ENCODE measurements around the gene AGA. TPM values are rescaled to one million over a fixed set of nuclear protein-coding genes. Genes with fewer than 3 reads are reported as not detected.

Gene AGA
- total RNA-seq, 1 donor from 2014 or later, result 26.3 TPM

- intact Hi-C loops (cut with DNase I), result no loop called here
- Histone ChIP-seq H3K27me3 (no peaks in the 10 kb centered on the region), H3K4me1 (no peaks in the 10 kb centered on the region), H3K4me3 (no peak overlapping the region), H3K9me3 (no peaks in the 10 kb centered on the region), H3K36me3 (no peaks in the 10 kb centered on the region), H3K27ac (no peak overlapping the region)
- no peak for DNase-seq (ENCODE audit: extremely low spot score in 2 of 2)
- TF ChIP-seq POLR2AphosphoS5 (IDR thresholded peaks at IDR 0.05; ENCODE audit: insufficient read depth in 1 of 2, low read depth in 1 of 2) (no peak), CTCF (IDR thresholded peaks at IDR 0.05) (no peak), POLR2A (IDR thresholded peaks at IDR 0.05) (no peak)
Observed at GRCh38 chr4:177482367-177482766, 40.1 kb upstream of the AGA start.

- no peak for TF ChIP-seq POLR2A (IDR thresholded peaks at IDR 0.05)
- TF ChIP-seq POLR2AphosphoS5 (IDR thresholded peaks at IDR 0.05; ENCODE audit: insufficient read depth in 1 of 2, low read depth in 1 of 2), result no peak
- TF ChIP-seq CTCF (IDR thresholded peaks at IDR 0.05), result no peak
- H3K9me3 ChIP-seq, result no peaks in the 10 kb centered on the region
- intact Hi-C loops (cut with DNase I), result no loop called here
- no peaks in the 10 kb centered on the region for H3K4me1 ChIP-seq
- DNase-seq (ENCODE audit: extremely low spot score in 2 of 2), result no peak
- no peaks in the 10 kb centered on the region for H3K27me3 ChIP-seq
- no peak overlapping the region for H3K27ac ChIP-seq
- no peak overlapping the region for H3K4me3 ChIP-seq
- no peaks in the 10 kb centered on the region for H3K36me3 ChIP-seq
Observed at GRCh38 chr4:177480795-177481194, 38.6 kb upstream of the AGA start.

- Histone ChIP-seq H3K9me3 (no peaks in the 10 kb centered on the region), H3K27ac (no peak overlapping the region), H3K4me3 (no peak overlapping the region), H3K27me3 (no peaks in the 10 kb centered on the region), H3K36me3 (no peaks in the 10 kb centered on the region), H3K4me1 (no peaks in the 10 kb centered on the region)
- no peak for DNase-seq (ENCODE audit: extremely low spot score in 2 of 2)
- intact Hi-C loops (cut with DNase I), result no loop called here
- TF ChIP-seq CTCF (IDR thresholded peaks at IDR 0.05), result no peak
- no peak for TF ChIP-seq POLR2A (IDR thresholded peaks at IDR 0.05)
- no peak for TF ChIP-seq POLR2AphosphoS5 (IDR thresholded peaks at IDR 0.05; ENCODE audit: insufficient read depth in 1 of 2, low read depth in 1 of 2)
Observed at GRCh38 chr4:177479063-177479462, 36.8 kb upstream of the AGA start.

- intact Hi-C loops (cut with DNase I), result no loop called here
- DNase-seq (ENCODE audit: extremely low spot score in 2 of 2), result no peak
- H3K4me1 ChIP-seq, result no peaks in the 10 kb centered on the region
- H3K4me3 ChIP-seq, result no peak overlapping the region
- TF ChIP-seq CTCF (IDR thresholded peaks at IDR 0.05), result no peak
- no peak for TF ChIP-seq POLR2A (IDR thresholded peaks at IDR 0.05)
- no peak for TF ChIP-seq POLR2AphosphoS5 (IDR thresholded peaks at IDR 0.05; ENCODE audit: insufficient read depth in 1 of 2, low read depth in 1 of 2)
- no peaks in the 10 kb centered on the region for H3K9me3 ChIP-seq
- H3K27ac ChIP-seq, result no peak overlapping the region
- H3K27me3 ChIP-seq, result no peaks in the 10 kb centered on the region
- no peaks in the 10 kb centered on the region for H3K36me3 ChIP-seq
Observed at GRCh38 chr4:177478496-177478895, 36.3 kb upstream of the AGA start.

GRCh38 chr4:177473991-177474390 lies 31.8 kb upstream of the AGA start:
- no peaks in the 10 kb centered on the region for H3K27me3 ChIP-seq
- H3K4me1 ChIP-seq, result no peaks in the 10 kb centered on the region
- TF ChIP-seq POLR2A (IDR thresholded peaks at IDR 0.05), result no peak
- no peak for TF ChIP-seq CTCF (IDR thresholded peaks at IDR 0.05)
- no peak for TF ChIP-seq POLR2AphosphoS5 (IDR thresholded peaks at IDR 0.05; ENCODE audit: insufficient read depth in 1 of 2, low read depth in 1 of 2)
- no peaks in the 10 kb centered on the region for H3K36me3 ChIP-seq
- intact Hi-C loops (cut with DNase I), result no loop called here
- no peak overlapping the region for H3K27ac ChIP-seq
- no peaks in the 10 kb centered on the region for H3K9me3 ChIP-seq
- no peak for DNase-seq (ENCODE audit: extremely low spot score in 2 of 2)
- no peak overlapping the region for H3K4me3 ChIP-seq
